ENCODE data around the gene MED7.

MED7 gene

GRCh38 chr5:157150995-157151394 is 8.3 kb upstream of the MED7 start:
- Histone ChIP-seq H3K4me1 (ENCODE audit: insufficient read depth, low read length) (peaks cover 9% of the 10 kb centered on the region), H3K27me3 (ENCODE audit: insufficient read depth, low read length, poor library complexity) (no peaks in the 10 kb centered on the region), H3K4me3 (ENCODE audit: low read depth in 1 of 2, low read length in 2 of 2) (no peak overlapping the region), H3K36me3 (ENCODE audit: insufficient read depth, low read length) (no peaks in the 10 kb centered on the region), H3K79me2 (ENCODE audit: insufficient read depth, low read length) (no peaks in the 10 kb centered on the region), H3K4me2 (ENCODE audit: insufficient read depth, low read length) (no peak overlapping the region), H3K9ac (ENCODE audit: low read depth, low read length) (no peak overlapping the region), H4K20me1 (ENCODE audit: insufficient read depth, low read length) (no peaks in the 10 kb centered on the region), H2AFZ (ENCODE audit: low read depth, low read length) (no peak overlapping the region), H3K9me3 (ENCODE audit: insufficient read depth, low read length, severe bottlenecking) (no peaks in the 10 kb centered on the region), H3K27ac (ENCODE audit: low read length) (0 out of 2 replicates have a peak overlapping the region, but pooled peaks have one; percentile 44)
- DNase-seq = no peak
- no peak for ATAC-seq (ENCODE audit: insufficient read depth, low read depth)
- no peak for TF ChIP-seq CTCF (IDR thresholded peaks at IDR 0.05; ENCODE audit: borderline replicate concordance, extremely low read depth, low read length, poor library complexity, severe bottlenecking)

- H2AFZ ChIP-seq (ENCODE audit: low read depth, low read length) = peak overlapping the region; percentile 7; the same call in 1 of the 2 replicates
- peak; percentile 86 for DNase-seq
These were observed 6.3 kb upstream of the MED7 start for GRCh38 chr5:157148734-157149615.

DNA sequence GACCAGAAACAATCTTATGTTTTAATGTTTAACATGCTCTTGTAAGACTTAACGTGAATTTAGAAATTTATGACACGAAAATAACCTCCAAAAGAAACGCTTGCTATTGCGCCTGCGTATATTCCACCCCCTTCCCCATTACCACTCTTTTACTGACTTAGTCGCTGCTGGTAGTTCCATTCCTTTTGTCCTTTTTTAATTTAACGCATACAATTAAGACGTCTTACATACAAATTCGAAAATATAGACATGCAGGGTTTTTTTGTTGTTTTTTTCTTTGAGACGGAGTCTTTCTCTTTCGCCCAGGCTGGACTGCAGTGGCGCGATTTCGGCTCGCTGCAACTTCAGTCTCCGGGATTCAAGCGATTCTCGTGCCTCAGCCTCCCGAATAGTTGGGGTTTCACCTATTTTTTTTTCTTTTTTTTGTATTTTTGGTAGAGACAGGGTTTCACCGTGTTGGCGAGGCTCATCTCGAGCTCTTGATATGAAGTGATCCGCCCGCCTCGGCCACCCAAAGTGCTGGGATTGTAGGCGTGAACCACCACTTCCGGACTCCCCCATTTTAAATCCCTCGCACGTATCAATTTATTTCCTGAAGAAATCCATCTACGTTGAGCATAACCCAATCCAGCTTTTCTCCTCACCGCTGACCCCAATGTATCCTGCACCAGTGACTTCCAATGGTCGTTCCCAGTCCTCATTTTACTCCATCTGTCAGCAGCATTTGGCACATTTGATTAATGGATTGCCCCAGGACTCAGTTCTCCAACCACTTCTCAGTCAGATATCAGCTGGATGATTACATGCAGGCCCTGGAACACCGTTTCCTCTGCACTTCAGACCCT is 684 bp upstream of the MED7 start:
- Histone ChIP-seq H3K36me3 (ENCODE audit: insufficient read depth, low read length) (peaks cover 10% of the 10 kb centered on the region), H3K4me3 (ENCODE audit: low read depth in 1 of 2, low read length in 2 of 2) (peak overlapping the region; percentile 49 to 80; a peak in 3 of 4 replicates), H3K27me3 (ENCODE audit: insufficient read depth, low read length, poor library complexity) (no peaks in the 10 kb centered on the region), H4K20me1 (ENCODE audit: insufficient read depth, low read length) (no peaks in the 10 kb centered on the region), H2AFZ (ENCODE audit: low read depth, low read length) (peak overlapping the region; percentile 76), H3K79me2 (ENCODE audit: insufficient read depth, low read length) (peaks cover 41% of the 10 kb centered on the region), H3K9ac (ENCODE audit: low read depth, low read length) (peak overlapping the region; percentile 90), H3K4me2 (ENCODE audit: insufficient read depth, low read length) (peak overlapping the region; percentile 63), H3K4me1 (ENCODE audit: insufficient read depth, low read length) (peaks cover 26% of the 10 kb centered on the region), H3K27ac (ENCODE audit: low read length) (peak overlapping the region; percentile 84), H3K9me3 (ENCODE audit: insufficient read depth, low read length, severe bottlenecking) (no peaks in the 10 kb centered on the region)
- peak; percentile 70 for DNase-seq
- ATAC-seq (ENCODE audit: insufficient read depth, low read depth) = peak; percentile 55
- TF ChIP-seq EZH2 (IDR thresholded peaks at IDR 0.05; ENCODE audit: borderline replicate concordance, low read depth, low read length, severe bottlenecking) (no peak), CTCF (IDR thresholded peaks at IDR 0.05; ENCODE audit: borderline replicate concordance, extremely low read depth, low read length, poor library complexity, severe bottlenecking) (peak; percentile 11)

More at GRCh38 chr5:157148734-157149615, 6.3 kb upstream of the MED7 start:
- TF ChIP-seq CTCF (IDR thresholded peaks at IDR 0.05; ENCODE audit: borderline replicate concordance, extremely low read depth, low read length, poor library complexity, severe bottlenecking) (peak; percentile 98), EZH2 (IDR thresholded peaks at IDR 0.05; ENCODE audit: borderline replicate concordance, low read depth, low read length, severe bottlenecking) (no peak)
- peaks cover 12% of the 10 kb centered on the region for H3K4me1 ChIP-seq (ENCODE audit: insufficient read depth, low read length)
- ATAC-seq (ENCODE audit: insufficient read depth, low read depth) = peak; percentile 95
- no peaks in the 10 kb centered on the region for H3K9me3 ChIP-seq (ENCODE audit: insufficient read depth, low read length, severe bottlenecking)
- peak overlapping the region; percentile 27; the same call in 1 of the 2 replicates for H3K27ac ChIP-seq (ENCODE audit: low read length)
- H3K4me3 ChIP-seq (ENCODE audit: low read depth in 1 of 2, low read length in 2 of 2) = no peak overlapping the region
- no peaks in the 10 kb centered on the region for H3K36me3 ChIP-seq (ENCODE audit: insufficient read depth, low read length)
- no peaks in the 10 kb centered on the region for H4K20me1 ChIP-seq (ENCODE audit: insufficient read depth, low read length)
- H3K4me2 ChIP-seq (ENCODE audit: insufficient read depth, low read length) = no peak overlapping the region
- H3K27me3 ChIP-seq (ENCODE audit: insufficient read depth, low read length, poor library complexity) = no peaks in the 10 kb centered on the region
- H3K79me2 ChIP-seq (ENCODE audit: insufficient read depth, low read length) = no peaks in the 10 kb centered on the region
- H3K9ac ChIP-seq (ENCODE audit: low read depth, low read length) = no peak overlapping the region; the same call in 1 of the 2 replicates
